ENCODE measurements around the gene PUDP. TPM values are rescaled to one million over a fixed set of nuclear protein-coding genes. Genes with fewer than 3 reads are reported as not detected.

PUDP gene
- total RNA-seq, 2 experiments from 2014 or later: 16.6 to 18.4 TPM

DNA sequence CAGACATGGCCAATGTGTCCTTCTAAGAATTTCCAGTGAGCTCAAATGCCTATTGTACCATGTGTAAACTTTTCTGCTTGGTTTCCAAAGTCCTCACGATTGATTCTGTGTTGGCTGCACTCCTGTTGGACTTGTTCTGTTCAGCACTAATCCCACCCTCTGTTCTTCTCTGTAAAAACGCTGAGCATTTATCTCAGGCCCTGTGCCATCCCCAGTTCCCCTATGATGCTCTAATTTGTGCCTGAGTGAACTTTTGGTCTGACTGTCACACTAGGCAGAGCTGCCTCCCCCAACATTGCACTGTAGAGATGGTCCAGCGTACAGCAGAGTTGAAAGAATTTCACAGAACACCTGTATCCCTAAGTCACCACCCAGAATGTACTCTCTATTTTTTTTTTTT lies 76.6 kb downstream of the PUDP start:
- no peaks in the 10 kb centered on the region for H3K27me3 Mint-ChIP-seq
- peaks cover 31% of the 10 kb centered on the region for H3K4me1 Mint-ChIP-seq (ENCODE audit: low read depth)
- DNase-seq (no peak), ATAC-seq (no peak)
- POLR2A ChIA-PET: no interaction called here
- CTCF ChIA-PET: no interaction called here
- intact Hi-C loops (cut with micrococcal nuclease): no loop called here
- no peak overlapping the region for H3K27ac Mint-ChIP-seq
- TF ChIP-seq, protein P1, sequence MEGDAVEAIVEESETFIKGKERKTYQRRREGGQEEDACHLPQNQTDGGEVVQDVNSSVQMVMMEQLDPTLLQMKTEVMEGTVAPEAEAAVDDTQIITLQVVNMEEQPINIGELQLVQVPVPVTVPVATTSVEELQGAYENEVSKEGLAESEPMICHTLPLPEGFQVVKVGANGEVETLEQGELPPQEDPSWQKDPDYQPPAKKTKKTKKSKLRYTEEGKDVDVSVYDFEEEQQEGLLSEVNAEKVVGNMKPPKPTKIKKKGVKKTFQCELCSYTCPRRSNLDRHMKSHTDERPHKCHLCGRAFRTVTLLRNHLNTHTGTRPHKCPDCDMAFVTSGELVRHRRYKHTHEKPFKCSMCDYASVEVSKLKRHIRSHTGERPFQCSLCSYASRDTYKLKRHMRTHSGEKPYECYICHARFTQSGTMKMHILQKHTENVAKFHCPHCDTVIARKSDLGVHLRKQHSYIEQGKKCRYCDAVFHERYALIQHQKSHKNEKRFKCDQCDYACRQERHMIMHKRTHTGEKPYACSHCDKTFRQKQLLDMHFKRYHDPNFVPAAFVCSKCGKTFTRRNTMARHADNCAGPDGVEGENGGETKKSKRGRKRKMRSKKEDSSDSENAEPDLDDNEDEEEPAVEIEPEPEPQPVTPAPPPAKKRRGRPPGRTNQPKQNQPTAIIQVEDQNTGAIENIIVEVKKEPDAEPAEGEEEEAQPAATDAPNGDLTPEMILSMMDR (IDR thresholded peaks at IDR 0.05): no peak
- H3K36me3 Mint-ChIP-seq (ENCODE audit: low read depth): peaks cover 10% of the 10 kb centered on the region
- H3K4me3 Mint-ChIP-seq: no peak overlapping the region
- no peaks in the 10 kb centered on the region for H3K9me3 Mint-ChIP-seq

DNA sequence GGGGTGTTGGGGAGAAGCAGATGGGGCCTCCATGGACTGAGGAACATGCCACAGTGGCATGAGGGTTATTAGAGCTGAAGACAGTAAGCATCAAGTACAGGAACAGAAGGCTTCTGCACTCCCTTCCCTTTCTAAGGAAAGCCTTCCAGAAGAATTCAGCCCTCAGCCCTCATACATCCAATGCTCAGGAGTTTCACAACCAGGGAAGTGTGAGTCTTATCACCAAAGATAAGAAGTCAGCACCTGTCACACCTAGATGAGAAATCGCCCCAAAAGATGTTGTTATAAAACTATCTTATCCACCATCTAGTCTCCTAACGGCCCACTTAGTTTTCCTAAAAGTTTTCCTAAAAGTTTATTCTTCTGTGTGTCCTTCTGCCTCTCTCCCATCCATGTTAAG lies 78.4 kb downstream of the PUDP start:
- Mint-ChIP-seq H3K4me1 (ENCODE audit: low read depth) (peaks cover 25% of the 10 kb centered on the region), H3K27ac (no peak overlapping the region), H3K9me3 (no peaks in the 10 kb centered on the region), H3K27me3 (no peaks in the 10 kb centered on the region), H3K36me3 (ENCODE audit: low read depth) (peaks cover 6% of the 10 kb centered on the region), H3K4me3 (no peak overlapping the region)
- TF ChIP-seq, protein P1 (IDR thresholded peaks at IDR 0.05): no peak
- ChIA-PET CTCF (no interaction called here), POLR2A (no interaction called here)
- DNase-seq (no peak), ATAC-seq (no peak)
- intact Hi-C loops (cut with micrococcal nuclease): no loop called here

DNA sequence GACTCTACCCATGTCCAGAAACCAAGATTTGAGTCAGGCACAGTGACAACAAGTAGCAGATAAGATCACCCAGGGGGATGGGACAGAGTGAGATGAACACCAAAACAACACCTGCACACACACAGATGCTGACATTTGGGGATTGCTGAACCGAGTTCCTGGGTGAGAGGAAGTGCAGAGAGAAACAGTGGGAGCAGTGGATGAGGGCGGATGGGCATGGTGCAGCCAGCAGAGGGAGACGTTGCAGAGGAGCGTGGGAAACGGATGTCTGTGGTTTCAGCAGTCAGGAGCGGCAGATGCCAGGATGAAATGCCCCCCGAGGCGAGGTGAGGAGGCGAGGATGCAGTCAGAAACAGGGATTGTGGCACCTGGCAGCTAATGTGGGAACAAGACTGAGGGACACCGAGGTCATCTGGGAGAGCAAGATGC lies 79.0 kb downstream of the PUDP start:
- CTCF ChIA-PET: no interaction called here
- H3K4me3 Mint-ChIP-seq: no peak overlapping the region
- peaks cover 20% of the 10 kb centered on the region for H3K4me1 Mint-ChIP-seq (ENCODE audit: low read depth)
- H3K9me3 Mint-ChIP-seq: no peaks in the 10 kb centered on the region
- no peak overlapping the region for H3K27ac Mint-ChIP-seq
- POLR2A ChIA-PET: no interaction called here
- intact Hi-C loops (cut with micrococcal nuclease): no loop called here
- H3K36me3 Mint-ChIP-seq (ENCODE audit: low read depth): peaks cover 6% of the 10 kb centered on the region
- no peaks in the 10 kb centered on the region for H3K27me3 Mint-ChIP-seq
- TF ChIP-seq, protein P1 (IDR thresholded peaks at IDR 0.05): no peak
- DNase-seq (peak; percentile 30), ATAC-seq (no peak)

DNA sequence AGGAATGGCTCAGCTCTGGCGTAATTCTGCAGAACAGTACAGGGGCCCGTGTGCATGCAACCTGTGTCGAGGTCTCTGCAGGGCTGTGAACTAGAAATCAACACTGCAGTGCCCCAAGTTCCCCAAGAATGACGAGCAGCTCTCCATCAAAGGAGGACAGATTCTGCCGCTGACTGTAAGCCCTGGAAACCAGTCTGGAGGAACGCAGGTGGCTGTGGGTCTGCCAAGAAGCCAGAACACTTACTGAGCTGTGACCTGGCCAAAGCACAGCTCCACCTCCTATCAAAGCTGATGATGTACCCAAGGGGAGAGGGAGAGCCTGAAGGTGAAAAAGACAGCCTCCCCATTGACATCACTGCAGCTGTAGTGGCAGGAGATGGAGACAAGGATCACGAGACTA lies 80.7 kb downstream of the PUDP start:
- no peak overlapping the region for H3K27ac Mint-ChIP-seq

DNA sequence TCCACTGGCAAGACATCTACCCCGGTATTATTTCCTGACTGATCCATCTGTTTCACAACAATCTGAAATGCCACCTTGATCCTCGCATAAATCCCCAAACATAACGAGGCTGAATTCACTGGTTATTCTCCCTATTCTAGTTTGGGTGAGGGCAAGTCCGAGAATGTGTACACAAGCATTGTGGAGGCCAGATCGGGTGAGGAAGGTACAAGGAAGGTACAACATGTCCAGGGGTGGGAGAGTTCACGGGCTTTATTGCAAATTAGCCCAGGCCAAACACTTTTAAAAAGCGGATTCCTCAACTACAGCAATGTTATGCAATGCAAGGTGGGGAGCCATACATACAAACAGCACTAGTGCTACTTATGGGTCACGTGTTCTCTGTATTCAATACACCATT lies 82.5 kb downstream of the PUDP start:
- ATAC-seq (no peak), DNase-seq (no peak)
- Mint-ChIP-seq H3K36me3 (ENCODE audit: low read depth) (peaks cover 6% of the 10 kb centered on the region), H3K9me3 (no peaks in the 10 kb centered on the region), H3K4me1 (ENCODE audit: low read depth) (peaks cover 28% of the 10 kb centered on the region), H3K27ac (no peak overlapping the region), H3K27me3 (no peaks in the 10 kb centered on the region), H3K4me3 (no peak overlapping the region)
- ChIA-PET CTCF (no interaction called here), POLR2A (no interaction called here)
- TF ChIP-seq, protein P1 (IDR thresholded peaks at IDR 0.05): no peak
- intact Hi-C loops (cut with micrococcal nuclease): no loop called here

More for the DNA sequence above, 80.7 kb downstream of the PUDP start:
- intact Hi-C loops (cut with micrococcal nuclease): no loop called here
- TF ChIP-seq, protein P1 (IDR thresholded peaks at IDR 0.05): no peak
- ATAC-seq (no peak), DNase-seq (no peak)
- Mint-ChIP-seq H3K27me3 (no peaks in the 10 kb centered on the region), H3K9me3 (no peaks in the 10 kb centered on the region), H3K36me3 (ENCODE audit: low read depth) (peaks cover 6% of the 10 kb centered on the region), H3K4me3 (no peak overlapping the region), H3K4me1 (ENCODE audit: low read depth) (peaks cover 26% of the 10 kb centered on the region)
- ChIA-PET POLR2A (no interaction called here), CTCF (no interaction called here)
